Measurements from ENCODE around the gene CYP4F11.
"Not testable (repeated sequence)": the region's sequence is repeated elsewhere in the genome, so short reads cannot be mapped to it uniquely, and the experiment has no call there.

GRCh38 chr19:15972043-15972442 is 37.7 kb upstream of the CYP4F11 start:
- TF ChIP-seq CTCF (conservative IDR thresholded peaks at IDR 0.05; ENCODE audit: low read depth, low read length); POLR2A (IDR thresholded peaks at IDR 0.05; ENCODE audit: low read depth, low read length); RFX5 (IDR thresholded peaks at IDR 0.05; ENCODE audit: low read depth, low read length); ELK1 (IDR thresholded peaks at IDR 0.05; ENCODE audit: borderline replicate concordance, low read depth, low read length); RAD21 (IDR thresholded peaks at IDR 0.05; ENCODE audit: low read length); CEBPB (IDR thresholded peaks at IDR 0.05; ENCODE audit: low read depth, low read length): not testable (repeated sequence)

Measured in IMR-90 (cell line).